Measurements from ENCODE around the gene ZFPM1. TPM values are rescaled to one million over a fixed set of nuclear protein-coding genes. Genes with fewer than 3 reads are reported as not detected.

Gene ZFPM1
- total RNA-seq, 2 experiments from 2014 or later: 19.0 to 19.2 TPM

DNA sequence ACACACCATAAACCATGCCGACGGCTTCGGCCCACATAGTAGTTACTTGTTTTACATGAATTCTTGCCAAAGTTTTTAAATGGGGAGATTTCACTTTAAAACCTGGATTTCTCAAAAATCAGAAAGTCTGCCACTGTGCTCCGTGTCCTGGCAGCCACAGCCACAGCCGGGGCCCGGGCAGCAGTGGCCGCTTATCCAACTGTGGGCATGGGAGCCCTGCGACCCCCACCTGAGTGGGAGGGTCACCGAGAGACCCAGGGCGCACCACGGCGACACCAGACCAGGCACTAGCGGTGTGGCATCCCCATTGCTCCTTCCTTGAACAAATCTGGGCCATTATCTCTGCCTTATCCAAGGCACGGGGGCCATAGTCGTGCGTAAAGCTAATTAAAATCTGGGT is 40.3 kb upstream of the ZFPM1 start:
- no peak for DNase-seq
- Mint-ChIP-seq H3K36me3 (no peaks in the 10 kb centered on the region), H3K4me1 (peaks cover 5% of the 10 kb centered on the region), H3K27me3 (no peaks in the 10 kb centered on the region), H3K4me3 (no peak overlapping the region), H3K27ac (no peak overlapping the region), H3K9me3 (no peaks in the 10 kb centered on the region)
- ATAC-seq (ENCODE audit: low read depth): no peak
- POLR2A ChIA-PET: no interaction called here

DNA sequence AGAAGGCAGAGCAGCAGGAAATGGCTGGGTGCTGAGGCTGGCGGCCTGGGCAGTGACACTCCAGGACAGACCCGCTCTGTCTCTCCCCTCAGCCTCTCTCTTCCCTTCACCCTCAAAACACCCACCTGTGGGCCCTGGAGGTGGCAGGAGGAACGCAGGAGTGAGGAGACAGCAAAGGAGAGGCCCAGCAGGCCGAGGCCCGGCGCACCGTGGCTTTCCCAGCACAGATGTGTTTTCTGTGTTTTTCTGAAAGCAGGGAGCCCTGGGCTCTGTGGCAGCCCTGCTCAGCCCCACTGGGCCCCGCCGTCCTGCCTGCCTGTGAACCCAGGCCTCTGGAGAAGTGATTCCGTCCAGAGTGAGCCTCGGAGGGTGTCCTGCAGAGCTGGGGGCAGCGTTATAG is 39.8 kb upstream of the ZFPM1 start:
- no peaks in the 10 kb centered on the region for H3K9me3 Mint-ChIP-seq

GRCh38 chr16:88413631-88414030 is 39.4 kb upstream of the ZFPM1 start:
- Mint-ChIP-seq H3K27ac (no peak overlapping the region), H3K27me3 (no peaks in the 10 kb centered on the region), H3K36me3 (no peaks in the 10 kb centered on the region), H3K9me3 (no peaks in the 10 kb centered on the region), H3K4me3 (no peak overlapping the region), H3K4me1 (no peaks in the 10 kb centered on the region)
- ATAC-seq (ENCODE audit: low read depth) (no peak), DNase-seq (no peak)
- POLR2A ChIA-PET: no interaction called here

More for the DNA sequence above, 39.8 kb upstream of the ZFPM1 start:
- H3K27ac Mint-ChIP-seq: no peak overlapping the region
- H3K4me3 Mint-ChIP-seq: no peak overlapping the region
- peaks cover under 1% of the 10 kb centered on the region for H3K4me1 Mint-ChIP-seq
- no peaks in the 10 kb centered on the region for H3K27me3 Mint-ChIP-seq
- ATAC-seq (ENCODE audit: low read depth): no peak
- no peak for DNase-seq
- no peaks in the 10 kb centered on the region for H3K36me3 Mint-ChIP-seq
- POLR2A ChIA-PET: no interaction called here

DNA sequence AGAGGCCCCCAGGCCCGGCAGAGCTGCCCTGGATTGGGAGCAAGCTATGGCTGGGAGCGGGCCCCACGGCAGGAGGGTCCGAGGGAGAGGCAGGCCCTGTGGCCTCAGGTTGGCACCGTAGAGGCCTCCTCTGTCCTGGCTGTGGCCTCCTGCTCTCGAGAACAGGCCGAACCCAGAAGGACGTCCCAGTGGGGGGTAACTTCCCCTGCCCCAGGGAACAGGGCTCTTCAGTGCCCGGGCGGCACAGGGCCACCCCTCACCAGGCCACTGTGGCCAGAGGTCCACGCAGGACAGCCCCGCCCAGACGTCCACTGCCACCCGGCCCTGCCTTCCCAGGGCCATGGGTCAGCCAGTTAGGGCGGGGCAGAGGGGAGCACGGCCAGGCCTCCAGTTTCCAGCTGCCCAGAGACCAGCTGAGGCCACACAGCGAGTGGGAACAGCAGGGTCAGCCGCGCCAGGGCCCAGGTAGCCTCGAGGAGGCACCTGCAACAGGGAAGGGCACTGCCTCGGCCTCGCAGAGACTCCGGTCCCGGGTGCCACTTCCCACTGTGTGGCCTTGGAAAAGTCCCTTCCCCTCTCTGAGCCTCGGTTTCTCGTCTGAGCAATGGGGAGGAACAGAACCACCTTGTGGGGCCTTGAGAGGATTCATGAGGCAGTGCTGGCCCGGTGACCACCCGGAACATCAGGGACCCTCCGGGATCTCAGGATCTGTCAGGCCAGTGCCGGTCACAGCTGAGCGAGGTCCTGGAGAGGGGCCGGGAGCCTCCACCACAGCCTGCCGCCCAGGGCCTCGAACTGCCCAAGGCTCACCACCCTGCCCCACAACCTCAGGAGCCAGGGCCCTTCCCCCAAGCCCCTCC is 38.3 kb upstream of the ZFPM1 start:
- H3K4me3 Mint-ChIP-seq: no peak overlapping the region
- POLR2A ChIA-PET: no interaction called here
- H3K36me3 Mint-ChIP-seq: no peaks in the 10 kb centered on the region
- no peak overlapping the region for H3K27ac Mint-ChIP-seq
- H3K4me1 Mint-ChIP-seq: no peaks in the 10 kb centered on the region
- no peaks in the 10 kb centered on the region for H3K9me3 Mint-ChIP-seq
- no peaks in the 10 kb centered on the region for H3K27me3 Mint-ChIP-seq
- DNase-seq: no peak
- ATAC-seq (ENCODE audit: low read depth): no peak

DNA sequence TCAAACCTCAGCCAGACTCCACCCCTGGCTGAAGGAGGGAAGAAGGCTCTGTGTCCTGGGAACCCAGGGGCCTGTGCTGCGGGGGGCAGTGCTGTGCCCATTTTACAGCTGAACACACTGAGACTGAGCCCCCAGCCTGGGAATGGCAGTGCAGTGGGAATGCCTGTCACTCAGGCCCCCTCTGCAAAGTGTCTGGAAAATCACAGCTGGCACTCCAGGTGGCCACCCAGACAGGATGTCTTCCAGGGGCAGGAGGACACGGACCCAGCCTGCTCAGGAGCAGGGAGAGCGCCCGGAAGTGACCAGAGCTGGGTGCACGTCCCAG is 37.7 kb upstream of the ZFPM1 start:
- DNase-seq: no peak
- Mint-ChIP-seq H3K4me1 (no peaks in the 10 kb centered on the region), H3K27ac (no peak overlapping the region)

DNA sequence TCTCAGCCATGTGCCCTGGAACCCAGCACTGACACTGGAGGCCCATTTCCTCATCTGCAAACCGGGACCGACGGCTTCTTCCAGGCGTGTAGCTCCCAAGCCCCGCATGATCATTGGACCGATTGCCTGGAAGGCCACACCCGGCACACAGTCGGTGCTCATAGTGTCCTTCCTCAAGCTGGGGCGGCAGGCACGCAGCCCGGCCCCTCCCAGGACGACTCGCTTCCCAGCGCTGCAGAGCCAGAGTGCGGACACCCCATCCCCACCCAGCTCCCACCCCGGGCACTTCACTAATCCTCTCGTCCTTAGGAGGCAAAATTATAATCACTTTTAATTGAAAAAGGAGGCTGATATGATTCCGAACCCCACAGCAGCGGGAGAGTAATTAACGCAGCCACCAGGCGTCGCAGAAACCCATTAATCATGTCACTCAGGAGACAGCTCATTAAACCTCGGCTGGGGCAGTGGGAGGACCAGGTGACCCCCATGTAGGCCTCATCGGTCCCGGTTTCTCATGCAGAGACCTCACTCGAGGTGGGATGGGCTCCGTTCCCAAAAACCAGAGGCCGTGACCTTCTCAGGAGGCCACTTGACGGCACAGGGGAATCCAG is 37.3 kb upstream of the ZFPM1 start:
- Mint-ChIP-seq H3K27ac (no peak overlapping the region), H3K9me3 (no peaks in the 10 kb centered on the region), H3K27me3 (no peaks in the 10 kb centered on the region), H3K4me3 (no peak overlapping the region), H3K4me1 (no peaks in the 10 kb centered on the region), H3K36me3 (no peaks in the 10 kb centered on the region)
- POLR2A ChIA-PET: no interaction called here
- ATAC-seq (ENCODE audit: low read depth) (no peak), DNase-seq (no peak)

More for the DNA sequence above, 37.7 kb upstream of the ZFPM1 start:
- Mint-ChIP-seq H3K27me3 (no peaks in the 10 kb centered on the region), H3K9me3 (no peaks in the 10 kb centered on the region), H3K36me3 (no peaks in the 10 kb centered on the region), H3K4me3 (no peak overlapping the region)
- POLR2A ChIA-PET: no interaction called here
- no peak for ATAC-seq (ENCODE audit: low read depth)

GRCh38 chr16:88416686-88417085 is 36.4 kb upstream of the ZFPM1 start:
- Mint-ChIP-seq H3K27me3 (no peaks in the 10 kb centered on the region), H3K4me3 (no peak overlapping the region), H3K36me3 (no peaks in the 10 kb centered on the region), H3K27ac (no peak overlapping the region), H3K9me3 (no peaks in the 10 kb centered on the region), H3K4me1 (no peaks in the 10 kb centered on the region)
- POLR2A ChIA-PET: no interaction called here
- no peak for ATAC-seq (ENCODE audit: low read depth)
- no peak for DNase-seq

DNA sequence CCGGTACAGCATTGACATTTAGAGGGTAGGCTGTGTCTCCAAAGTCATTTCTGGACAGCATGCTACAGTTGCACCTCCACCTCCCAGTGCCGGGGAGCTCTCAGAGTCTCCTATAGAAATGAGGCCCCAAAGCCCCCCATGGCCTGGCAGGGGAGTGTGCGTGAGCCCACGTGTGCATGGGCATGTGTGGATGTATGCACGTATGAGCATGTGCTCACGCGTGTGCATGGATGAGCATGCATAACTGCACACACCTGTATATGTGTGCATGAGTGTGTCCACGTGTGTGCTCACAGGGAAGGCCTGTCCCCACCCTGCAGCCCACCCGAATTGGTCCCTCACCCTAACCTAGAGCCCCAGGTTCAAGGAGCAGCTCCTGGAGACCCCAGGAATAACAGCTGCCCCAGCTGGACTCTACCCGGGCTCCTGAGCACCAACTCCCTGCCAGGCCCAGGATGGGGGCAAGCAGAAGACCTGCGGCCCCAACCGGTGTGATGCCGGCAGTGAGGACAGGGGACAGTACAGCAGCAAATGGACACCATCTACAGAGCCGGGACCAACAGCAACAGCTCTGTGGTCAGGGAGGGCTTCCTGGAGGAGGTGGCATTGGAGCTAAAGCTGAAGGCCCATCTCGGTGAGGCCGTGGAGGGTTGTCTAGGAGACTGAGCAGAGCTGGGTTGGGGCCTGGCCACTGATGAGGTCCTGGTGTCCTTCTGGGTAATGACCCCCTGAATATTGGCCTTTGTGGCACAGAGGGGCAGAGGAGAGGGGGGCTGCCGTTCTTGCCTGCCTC is 35.2 kb upstream of the ZFPM1 start:
- DNase-seq (no peak), ATAC-seq (ENCODE audit: low read depth) (no peak)
- Mint-ChIP-seq H3K27ac (no peak overlapping the region), H3K4me3 (no peak overlapping the region), H3K9me3 (no peaks in the 10 kb centered on the region), H3K4me1 (no peaks in the 10 kb centered on the region), H3K36me3 (no peaks in the 10 kb centered on the region), H3K27me3 (no peaks in the 10 kb centered on the region)
- POLR2A ChIA-PET: no interaction called here

DNA sequence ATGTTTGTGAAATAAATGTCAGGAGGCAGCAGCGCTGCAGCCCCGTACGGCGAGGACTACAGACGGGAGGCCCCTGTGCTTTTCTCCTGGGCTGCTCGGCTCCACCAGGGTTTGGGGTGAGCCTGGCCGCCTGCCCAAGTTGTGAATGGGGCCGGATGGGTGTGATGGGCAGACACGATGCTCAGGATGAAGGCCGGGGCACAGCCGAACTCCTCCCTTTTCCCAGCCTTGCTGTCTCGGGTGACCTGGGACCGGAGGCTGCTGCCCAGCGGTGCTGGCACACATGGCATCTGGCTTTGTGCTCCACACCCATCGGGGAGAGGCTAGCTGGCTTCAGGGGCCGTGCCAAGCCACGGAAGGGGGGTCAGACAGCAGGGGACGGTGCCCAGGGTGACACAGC is 34.2 kb upstream of the ZFPM1 start:
- H3K9me3 Mint-ChIP-seq: no peaks in the 10 kb centered on the region
- no peaks in the 10 kb centered on the region for H3K27me3 Mint-ChIP-seq
- DNase-seq (no peak), ATAC-seq (ENCODE audit: low read depth) (no peak)
- POLR2A ChIA-PET: no interaction called here
- no peaks in the 10 kb centered on the region for H3K36me3 Mint-ChIP-seq
- H3K4me3 Mint-ChIP-seq: no peak overlapping the region
- no peaks in the 10 kb centered on the region for H3K4me1 Mint-ChIP-seq
- H3K27ac Mint-ChIP-seq: no peak overlapping the region

DNA sequence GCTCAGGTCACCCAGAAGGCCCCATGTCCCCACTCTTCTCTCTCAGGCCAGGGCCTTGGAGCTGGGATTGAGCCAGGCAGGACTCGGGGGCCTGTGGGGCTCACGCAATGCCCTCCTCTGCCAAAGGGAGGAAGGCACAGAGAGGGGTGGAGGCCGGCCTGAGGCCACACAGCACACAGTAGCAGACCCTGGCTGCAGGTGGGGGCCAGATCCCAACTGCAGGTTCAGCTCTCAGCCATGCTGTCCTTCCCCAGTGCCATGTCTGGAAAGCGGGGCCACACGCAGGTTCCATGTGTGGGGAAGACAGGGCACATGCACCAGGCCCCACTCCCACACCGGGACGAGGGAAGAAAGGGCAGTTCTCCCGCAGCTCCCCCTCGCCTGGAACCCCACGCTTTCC is 33.3 kb upstream of the ZFPM1 start:
- H3K27me3 Mint-ChIP-seq: peaks cover 7% of the 10 kb centered on the region
- H3K9me3 Mint-ChIP-seq: no peaks in the 10 kb centered on the region
- no peaks in the 10 kb centered on the region for H3K36me3 Mint-ChIP-seq
- POLR2A ChIA-PET: no interaction called here
- no peak for DNase-seq
- no peak overlapping the region for H3K27ac Mint-ChIP-seq
- H3K4me3 Mint-ChIP-seq: no peak overlapping the region
- no peak for ATAC-seq (ENCODE audit: low read depth)
- H3K4me1 Mint-ChIP-seq: no peaks in the 10 kb centered on the region

DNA sequence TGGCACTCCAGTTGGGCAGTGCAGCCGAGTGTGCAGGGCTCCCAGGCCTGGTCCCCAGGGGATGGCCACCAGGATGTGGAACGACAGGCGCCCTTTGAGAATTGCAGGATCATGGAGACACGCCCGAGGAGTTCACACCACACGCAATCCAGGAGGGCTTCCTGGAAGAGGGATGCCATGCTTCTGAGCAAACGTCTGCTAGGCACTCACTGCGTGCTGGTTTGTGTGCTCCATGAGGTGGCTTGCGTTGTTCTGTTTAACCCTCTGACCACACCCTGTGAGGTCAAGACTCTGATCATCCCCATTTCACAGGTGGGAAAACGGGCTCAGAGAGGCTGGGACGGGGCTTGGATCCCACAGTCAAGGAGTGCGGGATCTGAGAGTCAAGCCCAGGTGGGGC is 32.6 kb upstream of the ZFPM1 start:
- H3K4me1 Mint-ChIP-seq: peaks cover 2% of the 10 kb centered on the region
- H3K36me3 Mint-ChIP-seq: no peaks in the 10 kb centered on the region
- ATAC-seq (ENCODE audit: low read depth) (no peak), DNase-seq (no peak)
- H3K27ac Mint-ChIP-seq: no peak overlapping the region
- H3K27me3 Mint-ChIP-seq: peaks cover 12% of the 10 kb centered on the region
- POLR2A ChIA-PET: no interaction called here
- H3K9me3 Mint-ChIP-seq: no peaks in the 10 kb centered on the region
- H3K4me3 Mint-ChIP-seq: no peak overlapping the region

DNA sequence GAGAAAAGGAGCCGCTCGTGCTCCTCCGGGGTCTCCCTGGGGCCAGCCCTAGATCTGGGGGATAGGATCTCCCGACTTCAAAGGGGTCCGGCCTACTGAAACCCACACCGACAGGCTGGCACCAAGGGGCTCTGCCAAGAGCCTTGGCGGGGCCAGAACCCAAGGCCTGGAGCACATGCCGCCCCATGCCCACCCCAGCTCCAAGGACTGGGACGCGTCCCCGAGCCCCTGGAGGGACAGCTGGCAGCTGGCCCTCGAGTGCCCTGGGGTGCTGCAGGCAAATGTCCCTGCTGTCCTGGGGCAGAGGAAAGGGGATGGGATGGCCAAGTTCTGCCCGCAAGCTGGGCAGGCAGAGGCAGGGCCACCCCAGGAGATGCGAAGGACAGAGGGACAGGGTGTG is 31.8 kb upstream of the ZFPM1 start:
- Mint-ChIP-seq H3K4me3 (no peak overlapping the region), H3K27ac (no peak overlapping the region), H3K9me3 (no peaks in the 10 kb centered on the region), H3K4me1 (peaks cover 2% of the 10 kb centered on the region), H3K36me3 (no peaks in the 10 kb centered on the region), H3K27me3 (peaks cover 12% of the 10 kb centered on the region)
- POLR2A ChIA-PET: no interaction called here
- ATAC-seq (ENCODE audit: low read depth) (no peak), DNase-seq (no peak)

GRCh38 chr16:88421871-88422433 is 31.1 kb upstream of the ZFPM1 start:
- H3K36me3 Mint-ChIP-seq: no peaks in the 10 kb centered on the region
- peaks cover 12% of the 10 kb centered on the region for H3K27me3 Mint-ChIP-seq
- POLR2A ChIA-PET: interaction anchor here (0.5 kb wide), 1 partner anchor 655 kb away, joined by 3 read pairs; no protein-coding TSS in a partner anchor
- peaks cover 2% of the 10 kb centered on the region for H3K4me1 Mint-ChIP-seq
- no peak overlapping the region for H3K27ac Mint-ChIP-seq
- ATAC-seq (ENCODE audit: low read depth) (no peak), DNase-seq (no peak)
- H3K9me3 Mint-ChIP-seq: no peaks in the 10 kb centered on the region
- no peak overlapping the region for H3K4me3 Mint-ChIP-seq

Data from activated naive CD8-positive, alpha-beta T cell treated with anti-CD3 and anti-CD28 coated beads, Interleukin-2, amount 10 ng/mL, durations not matched to agents 7 days and 5 days (primary cell).